Spleen (tissue), 11 donors: ENCODE data around the gene PARD3B. TPM values are rescaled to one million over a fixed set of nuclear protein-coding genes. Genes with fewer than 3 reads are reported as not detected.

Experiments
- DNase-seq: peaks from one replicate; pipeline ENCODE4 v3.0.0-alpha.2; 2020
- H3K27ac ChIP-seq, 8 donors: fragments of 200-600 bp; sonication (generic) in 7 of 8; 1 replicate in 4 of 8; 2 replicates in 4 of 8; pipeline versions ENCODE4 v1.5.0 to v1.8.0; 2016 to 2021; ENCODE audit warnings: inconsistent platforms in 4 of 8, mild to moderate bottlenecking in 4 of 8, moderate library complexity in 1 of 8
- H3K27me3 ChIP-seq, 7 donors: fragments of 200-600 bp; sonication (generic) in 6 of 7; replicated peaks in 1 of 7; 1 replicate in 4 of 7; 2 replicates in 3 of 7; pipeline versions ENCODE4 v1.5.0 to v1.8.0; 2016 to 2021; ENCODE audit warnings: inconsistent platforms in 3 of 7, mild to moderate bottlenecking in 1 of 7
- H3K36me3 ChIP-seq, 6 donors: fragments of 200-600 bp; sonication (generic) in 5 of 6; 1 replicate in 4 of 6; 2 replicates in 2 of 6; pipeline versions ENCODE4 v1.5.0 to v1.8.0; 2016 to 2021; ENCODE audit warnings: inconsistent platforms in 2 of 6
- H3K4me1 ChIP-seq, 6 donors: fragments of 200-600 bp; sonication (generic) in 5 of 6; 1 replicate in 3 of 6; 2 replicates in 3 of 6; pipeline versions ENCODE4 v1.5.0 to v1.8.0; 2016 to 2021; ENCODE audit warnings: inconsistent platforms in 3 of 6
- H3K4me3 ChIP-seq, 8 donors: fragments of 200-600 bp; sonication (generic) in 7 of 8; 1 replicate in 4 of 8; 2 replicates in 4 of 8; pipeline versions ENCODE4 v1.5.0 to v1.8.0; 2016 to 2021; ENCODE audit warnings: inconsistent platforms in 4 of 8, mild to moderate bottlenecking in 4 of 8, moderate library complexity in 2 of 8
- H3K9me3 ChIP-seq, 8 donors: fragments of 200-600 bp; sonication (generic) in 7 of 8; 1 replicate in 4 of 8; 2 replicates in 4 of 8; pipeline versions ENCODE4 v1.5.0 to v1.8.0; 2016 to 2021; ENCODE audit warnings: inconsistent platforms in 4 of 8
- POLR2A ChIP-seq, 3 donors: fragments of 450-650 bp; IDR thresholded peaks; one replicate each; pipeline ENCODE4 v1.5.1; 2017; ENCODE audit warnings: antibody characterized with exemption in 3 of 3, mild to moderate bottlenecking in 1 of 3
- POLR2AphosphoS5 ChIP-seq, 3 donors: sonication (generic); formaldehyde crosslinking; IDR thresholded peaks; one replicate each; pipeline ENCODE4 v1.5.1; 2017; ENCODE audit warnings: antibody characterized with exemption in 3 of 3
- WGBS, 5 donors: extraction: QIAGEN DNeasy Blood & Tissue Kit in 3 of 5; methylation state at CpG; one replicate each; pipeline versions ENCODE4 v1.1.5 to v1.1.7; 2013 to 2018; 5-methylcytosine and 5-hydroxymethylcytosine counted together
- intact Hi-C: fragments of 100-400 bp; cut with DNase I; formaldehyde crosslinking; loops from one replicate; pipeline ENCODE4 v1.15.0; 2023; ENCODE audit warnings: low total_unique reads
- polyA plus RNA-seq, 3 donors: library from polyadenylated mRNA; stranded (reverse); fragments of 200-250 nt; gene quantifications; one replicate each; pipeline ENCODE4 v1.2.1, GENCODE V29; 2013
- total RNA-seq, 7 donors: library from RNA; depleted of rRNA in 3 of 7; stranded (reverse); fragments of >200 nt in 3 of 7; fragmentation: NEBNext Ultra II Directional in 4 of 7; extraction: Animal tissue kit (Norgen Biotek cat#: 25700) in 4 of 7; gene quantifications; one replicate each; pipeline versions ENCODE4 v1.1.0 to v1.2.1, GENCODE V29; 2016 to 2021
- TF ChIP-seq, protein P1 (sequence below), 11 experiments: fragments of 200-600 bp in 7 of 11; fragments of 450-650 bp in 4 of 11; sonication (generic) in 4 of 11; IDR thresholded peaks in 8 of 11; conservative IDR thresholded peaks in 3 of 11; 1 replicate in 7 of 11; 2 replicates in 4 of 11; pipeline versions ENCODE4 v1.4.0 to v1.8.0; 2016 to 2021; ENCODE audit warnings: antibody characterized with exemption in 11 of 11, inconsistent platforms in 4 of 11, mild to moderate bottlenecking in 1 of 11
- donor health status: healthy with polysubstance abuse.
- donor health status: DM: no; HTN: no; CAD: no; lungs with moderate emphysema.
- donor health status: DM: no; HTN: no; CAD: no.
- donor health status: Bipolar disorder and iron deficiency.
- donor health status: healthy.
- donor health status: DM: no; HTN: no; CAD: no.
- donor health status: DM: yes; HTN: yes; CAD: no.

Gene PARD3B
- total and polyA plus RNA-seq, 10 donors = 0.85 to 27.8 (median 14.7) TPM

DNA sequence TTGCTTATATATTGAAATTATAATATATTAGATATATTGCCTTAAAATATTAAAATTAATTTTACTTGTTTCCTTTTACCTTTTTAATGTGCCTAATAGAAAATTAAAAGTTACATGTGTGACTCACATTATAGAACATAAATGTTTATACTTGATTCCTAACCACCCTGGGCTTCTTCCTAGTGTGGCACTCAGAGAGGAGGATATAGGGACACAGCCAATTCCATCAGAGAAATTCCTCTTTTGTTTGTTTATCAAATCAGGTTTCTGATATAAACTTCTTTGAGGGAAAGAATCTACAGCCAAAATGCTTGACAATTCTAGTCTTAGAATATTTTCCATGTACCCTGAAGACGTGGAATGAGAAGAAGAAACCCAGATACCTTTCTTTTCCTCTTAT is 788.1 kb downstream of the PARD3B start:
- TF ChIP-seq POLR2A (IDR thresholded peaks at IDR 0.05) (no peak), POLR2AphosphoS5 (IDR thresholded peaks at IDR 0.05) (no peak)
- TF ChIP-seq, protein P1, sequence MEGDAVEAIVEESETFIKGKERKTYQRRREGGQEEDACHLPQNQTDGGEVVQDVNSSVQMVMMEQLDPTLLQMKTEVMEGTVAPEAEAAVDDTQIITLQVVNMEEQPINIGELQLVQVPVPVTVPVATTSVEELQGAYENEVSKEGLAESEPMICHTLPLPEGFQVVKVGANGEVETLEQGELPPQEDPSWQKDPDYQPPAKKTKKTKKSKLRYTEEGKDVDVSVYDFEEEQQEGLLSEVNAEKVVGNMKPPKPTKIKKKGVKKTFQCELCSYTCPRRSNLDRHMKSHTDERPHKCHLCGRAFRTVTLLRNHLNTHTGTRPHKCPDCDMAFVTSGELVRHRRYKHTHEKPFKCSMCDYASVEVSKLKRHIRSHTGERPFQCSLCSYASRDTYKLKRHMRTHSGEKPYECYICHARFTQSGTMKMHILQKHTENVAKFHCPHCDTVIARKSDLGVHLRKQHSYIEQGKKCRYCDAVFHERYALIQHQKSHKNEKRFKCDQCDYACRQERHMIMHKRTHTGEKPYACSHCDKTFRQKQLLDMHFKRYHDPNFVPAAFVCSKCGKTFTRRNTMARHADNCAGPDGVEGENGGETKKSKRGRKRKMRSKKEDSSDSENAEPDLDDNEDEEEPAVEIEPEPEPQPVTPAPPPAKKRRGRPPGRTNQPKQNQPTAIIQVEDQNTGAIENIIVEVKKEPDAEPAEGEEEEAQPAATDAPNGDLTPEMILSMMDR (IDR thresholded peaks at IDR 0.05 in 8 of 11, conservative IDR thresholded peaks at IDR 0.05 in 3 of 11) = no peak
- Histone ChIP-seq H3K9me3 (peaks cover 0 to 7% (median 0%) of the 10 kb centered on the region in 8 donors), H3K27me3 (no peaks in the 10 kb centered on the region), H3K27ac (no peak overlapping the region), H3K4me3 (no peak overlapping the region), H3K36me3 (no peaks in the 10 kb centered on the region), H3K4me1 (no peaks in the 10 kb centered on the region)
- DNase-seq = no peak
- 76 to 90% (median 87%) methylated on average over 1 of the region's 1 CpG for WGBS, 5 donors
- intact Hi-C loops = no loop called here

DNA sequence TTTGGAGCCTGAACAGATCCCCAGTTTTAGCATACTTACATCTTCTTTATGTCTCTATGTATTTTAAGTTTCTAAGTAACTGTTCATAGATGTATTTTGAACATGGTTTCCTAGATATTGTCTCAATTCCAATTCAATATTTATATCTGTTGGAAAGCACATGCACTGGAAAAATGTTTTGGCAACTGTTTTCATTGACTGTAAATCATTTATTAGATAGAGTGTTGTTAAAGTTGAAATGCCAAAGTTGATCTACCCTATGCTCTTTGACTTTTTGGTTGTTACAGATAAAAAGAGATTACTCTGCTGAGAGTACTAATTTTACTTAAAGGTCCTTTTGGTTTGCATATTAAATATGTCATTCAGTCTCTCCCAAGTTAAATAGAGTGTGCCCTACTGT is 792.0 kb downstream of the PARD3B start:
- intact Hi-C loops = no loop called here
- TF ChIP-seq POLR2AphosphoS5 (IDR thresholded peaks at IDR 0.05) (no peak), POLR2A (IDR thresholded peaks at IDR 0.05) (no peak)
- TF ChIP-seq, protein P1 (IDR thresholded peaks at IDR 0.05 in 8 of 11, conservative IDR thresholded peaks at IDR 0.05 in 3 of 11) = no peak
- Histone ChIP-seq H3K27ac (no peak overlapping the region), H3K4me3 (no peak overlapping the region), H3K27me3 (no peaks in the 10 kb centered on the region), H3K4me1 (no peaks in the 10 kb centered on the region), H3K9me3 (peaks cover 0 to 7% (median 0%) of the 10 kb centered on the region in 8 donors), H3K36me3 (no peaks in the 10 kb centered on the region)
- no peak for DNase-seq

DNA sequence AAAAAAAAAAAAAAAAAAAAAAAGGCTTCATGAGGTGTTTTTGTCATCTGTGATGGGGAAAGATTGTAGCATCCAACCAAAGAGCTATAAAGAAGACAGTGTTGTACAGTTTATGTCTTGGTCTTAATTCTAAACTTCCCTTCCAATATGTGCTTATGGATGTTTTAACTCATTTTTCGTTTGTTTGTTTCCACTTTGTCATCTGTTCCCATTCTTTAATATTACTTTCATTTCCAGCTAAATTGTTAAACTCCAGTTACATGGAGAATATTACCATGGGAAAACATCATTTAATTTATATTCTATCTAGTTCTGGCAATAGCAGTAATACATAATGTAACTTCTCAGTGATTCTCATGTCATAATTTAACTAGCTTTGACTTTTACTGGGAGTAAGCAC is 792.9 kb downstream of the PARD3B start:
- TF ChIP-seq, protein P1 (IDR thresholded peaks at IDR 0.05 in 8 of 11, conservative IDR thresholded peaks at IDR 0.05 in 3 of 11) = no peak
- TF ChIP-seq POLR2AphosphoS5 (IDR thresholded peaks at IDR 0.05) (no peak), POLR2A (IDR thresholded peaks at IDR 0.05) (no peak)
- peaks cover 0 to 7% (median 0%) of the 10 kb centered on the region in 8 donors for H3K9me3 ChIP-seq
- no peak overlapping the region for H3K4me3 ChIP-seq
- 41 to 90% (median 88%) methylated on average over 1 of the region's 1 CpG for WGBS, 5 donors
- DNase-seq = no peak
- H3K4me1 ChIP-seq = no peaks in the 10 kb centered on the region
- no peak overlapping the region for H3K27ac ChIP-seq
- H3K27me3 ChIP-seq = no peaks in the 10 kb centered on the region
- intact Hi-C loops = no loop called here
- no peaks in the 10 kb centered on the region for H3K36me3 ChIP-seq

DNA sequence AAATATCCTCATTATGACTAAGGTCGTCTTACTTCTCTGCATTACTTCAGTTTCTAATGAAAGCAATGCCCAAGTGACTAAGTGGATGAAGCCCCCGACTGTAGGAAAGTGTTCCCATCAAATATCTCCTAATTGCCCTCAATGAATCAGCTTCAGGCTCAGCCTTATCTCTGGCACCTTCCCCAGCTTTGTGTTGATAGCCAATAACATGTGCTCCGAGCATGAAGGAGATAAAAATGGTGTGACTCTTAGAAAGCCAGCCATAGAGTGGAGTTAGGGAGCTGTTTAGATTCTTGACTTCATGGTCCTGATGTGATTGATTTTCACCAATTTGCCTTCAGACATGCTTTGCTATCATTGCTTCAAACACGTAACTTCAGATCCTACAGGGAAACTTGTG is 797.8 kb downstream of the PARD3B start:
- intact Hi-C loops = no loop called here
- Histone ChIP-seq H3K27ac (no peak overlapping the region), H3K27me3 (no peaks in the 10 kb centered on the region), H3K36me3 (no peaks in the 10 kb centered on the region), H3K9me3 (no peaks in the 10 kb centered on the region), H3K4me3 (no peak overlapping the region), H3K4me1 (no peaks in the 10 kb centered on the region)
- no peak for TF ChIP-seq POLR2AphosphoS5 (IDR thresholded peaks at IDR 0.05)
- no peak for TF ChIP-seq POLR2A (IDR thresholded peaks at IDR 0.05)
- TF ChIP-seq, protein P1 (IDR thresholded peaks at IDR 0.05 in 8 of 11, conservative IDR thresholded peaks at IDR 0.05 in 3 of 11) = no peak
- DNase-seq = no peak
- WGBS, 5 donors = 81 to 90% (median 89%) methylated on average over 4 of the region's 4 CpGs
